Suprapubic skin (tissue), 4 donors: ENCODE data around the gene CTNNBIP1.

ENCODE experiments used
- EP300 ChIP-seq: sonication (generic); formaldehyde crosslinking; IDR thresholded peaks from one replicate; pipeline ENCODE4 v1.6.1; 2017; ENCODE audit warnings: antibody characterized with exemption
- POLR2A ChIP-seq, 2 donors: fragments of 450-650 bp; IDR thresholded peaks; one replicate each; pipeline ENCODE4 v1.6.1; 2017; ENCODE audit warnings: antibody characterized with exemption in 2 of 2, mild to moderate bottlenecking in 2 of 2, moderate library complexity in 2 of 2
- POLR2AphosphoS5 ChIP-seq, 3 donors: sonication (generic); formaldehyde crosslinking; IDR thresholded peaks; one replicate each; pipeline ENCODE4 v1.6.1; 2017; ENCODE audit warnings: antibody characterized with exemption in 3 of 3
- TF ChIP-seq, protein P1 (sequence below), 2 donors: fragments of 200-600 bp in 1 of 2; fragments of 450-650 bp in 1 of 2; sonication (generic) in 1 of 2; IDR thresholded peaks; one replicate each; pipeline ENCODE4 v1.5.1; 2016 to 2019; ENCODE audit warnings: antibody characterized with exemption in 2 of 2, mild to moderate bottlenecking in 1 of 2, moderate library complexity in 1 of 2

DNA sequence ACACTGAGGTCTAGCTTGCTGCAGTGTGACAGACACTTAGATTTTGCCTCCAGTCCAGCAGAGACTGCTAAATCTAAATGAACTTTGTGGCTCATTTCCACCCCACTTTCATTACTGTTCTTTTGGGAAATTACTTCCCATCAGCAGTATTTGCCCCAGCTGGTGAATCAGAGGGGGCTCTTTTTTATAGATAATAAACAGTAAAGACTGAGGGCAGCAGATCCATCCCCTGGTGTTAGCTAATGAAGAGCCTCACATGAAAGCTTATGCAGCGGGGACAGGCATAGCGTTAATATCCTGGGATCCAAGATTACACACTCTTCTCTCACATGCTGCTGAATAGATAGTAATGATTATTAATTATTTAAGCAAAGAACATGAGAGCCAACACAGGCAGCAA, 6.4 kb upstream of the CTNNBIP1 start:
- TF ChIP-seq, protein P1, sequence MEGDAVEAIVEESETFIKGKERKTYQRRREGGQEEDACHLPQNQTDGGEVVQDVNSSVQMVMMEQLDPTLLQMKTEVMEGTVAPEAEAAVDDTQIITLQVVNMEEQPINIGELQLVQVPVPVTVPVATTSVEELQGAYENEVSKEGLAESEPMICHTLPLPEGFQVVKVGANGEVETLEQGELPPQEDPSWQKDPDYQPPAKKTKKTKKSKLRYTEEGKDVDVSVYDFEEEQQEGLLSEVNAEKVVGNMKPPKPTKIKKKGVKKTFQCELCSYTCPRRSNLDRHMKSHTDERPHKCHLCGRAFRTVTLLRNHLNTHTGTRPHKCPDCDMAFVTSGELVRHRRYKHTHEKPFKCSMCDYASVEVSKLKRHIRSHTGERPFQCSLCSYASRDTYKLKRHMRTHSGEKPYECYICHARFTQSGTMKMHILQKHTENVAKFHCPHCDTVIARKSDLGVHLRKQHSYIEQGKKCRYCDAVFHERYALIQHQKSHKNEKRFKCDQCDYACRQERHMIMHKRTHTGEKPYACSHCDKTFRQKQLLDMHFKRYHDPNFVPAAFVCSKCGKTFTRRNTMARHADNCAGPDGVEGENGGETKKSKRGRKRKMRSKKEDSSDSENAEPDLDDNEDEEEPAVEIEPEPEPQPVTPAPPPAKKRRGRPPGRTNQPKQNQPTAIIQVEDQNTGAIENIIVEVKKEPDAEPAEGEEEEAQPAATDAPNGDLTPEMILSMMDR (IDR thresholded peaks at IDR 0.05) = no peak
- TF ChIP-seq POLR2A (IDR thresholded peaks at IDR 0.05) (no peak), EP300 (no peak), POLR2AphosphoS5 (IDR thresholded peaks at IDR 0.05) (no peak)
